Fibroblast of skin of right quadriceps (primary cell): ENCODE results near the gene CMIP.

ENCODE experiments used
- DNase-seq: peaks from one replicate; pipeline ENCODE4 v3.0.0-alpha.2; 2013

CMIP gene

DNA sequence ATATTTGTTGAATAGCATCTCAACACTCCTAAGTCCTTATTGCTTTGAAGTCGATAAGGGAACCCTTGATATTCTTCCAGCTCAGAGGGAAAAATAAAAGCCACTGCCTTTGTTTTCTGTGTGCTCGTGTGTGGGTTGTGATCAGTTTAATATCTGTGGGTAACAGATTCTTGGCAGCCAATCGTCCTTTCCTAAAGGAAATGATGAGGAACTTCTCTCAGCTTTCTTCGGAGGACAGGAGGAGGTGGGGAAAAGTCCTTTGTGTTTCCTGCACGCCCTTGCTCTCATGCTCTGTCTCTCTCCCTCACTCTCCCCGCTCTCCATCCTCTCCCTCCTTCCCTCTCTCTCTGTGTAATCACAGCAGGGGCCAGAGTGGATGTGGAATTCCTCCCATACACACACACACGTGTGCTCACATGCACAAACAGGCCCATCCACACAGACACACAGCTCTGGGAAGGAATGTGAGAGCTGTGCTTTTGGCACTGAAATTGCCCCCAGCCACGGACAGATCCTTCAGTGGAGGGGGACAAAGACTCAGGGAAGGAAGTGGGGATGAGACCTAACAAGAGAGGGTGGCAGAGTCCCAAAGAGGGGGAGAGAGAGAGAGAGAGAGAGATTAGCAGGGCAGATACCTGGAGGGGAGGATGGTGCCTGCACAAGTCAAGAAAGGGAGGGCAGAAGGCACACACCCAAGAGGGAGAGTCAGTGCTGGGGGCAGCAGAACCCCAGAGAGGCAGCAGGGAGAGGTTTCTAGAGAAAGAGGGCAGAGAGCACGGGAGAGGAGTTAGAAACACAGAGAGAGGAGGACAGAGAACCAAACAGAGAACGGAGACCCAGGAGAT is 250.9 kb downstream of the CMIP start:
- DNase-seq: peak; percentile 17

GRCh38 chr16:81696166-81696960 is 251.8 kb downstream of the CMIP start:
- no peak for DNase-seq

- peak; percentile 31 for DNase-seq
Observed at GRCh38 chr16:81696961-81697615, 252.5 kb downstream of the CMIP start.

DNA sequence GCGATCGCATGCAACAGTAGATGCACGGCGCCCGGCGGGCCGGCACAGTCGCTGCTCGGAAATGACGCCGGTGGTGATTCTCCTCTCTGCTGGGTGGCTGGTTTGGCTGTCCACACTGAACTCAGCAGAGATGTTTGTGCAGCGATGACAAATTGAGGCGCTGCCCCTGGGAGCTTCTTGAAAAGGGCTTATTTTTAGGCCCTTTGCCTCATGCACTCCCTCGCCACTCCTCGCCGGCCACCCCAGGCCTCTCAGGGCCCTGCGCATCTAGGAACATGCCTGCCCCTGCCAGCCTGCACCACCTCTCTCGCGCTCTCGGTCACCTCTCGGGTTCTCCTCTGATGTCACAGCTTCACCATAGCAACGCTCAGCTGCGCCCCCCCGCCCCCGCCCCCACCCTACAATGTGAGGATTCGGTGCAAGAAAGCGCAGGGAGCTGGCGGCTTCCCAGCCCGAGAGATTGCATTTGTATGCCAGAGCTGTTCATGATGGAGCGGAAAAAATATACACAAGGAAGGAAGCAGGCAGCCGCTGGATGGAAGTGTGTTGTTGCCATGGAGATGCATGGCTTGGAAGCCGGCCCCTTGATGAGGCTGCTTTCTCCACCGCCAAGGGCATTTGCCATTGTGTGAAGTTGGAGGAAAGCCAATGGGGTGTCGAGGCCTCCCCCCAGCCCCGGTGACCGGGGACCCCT is 253.2 kb downstream of the CMIP start:
- DNase-seq: no peak

DNA sequence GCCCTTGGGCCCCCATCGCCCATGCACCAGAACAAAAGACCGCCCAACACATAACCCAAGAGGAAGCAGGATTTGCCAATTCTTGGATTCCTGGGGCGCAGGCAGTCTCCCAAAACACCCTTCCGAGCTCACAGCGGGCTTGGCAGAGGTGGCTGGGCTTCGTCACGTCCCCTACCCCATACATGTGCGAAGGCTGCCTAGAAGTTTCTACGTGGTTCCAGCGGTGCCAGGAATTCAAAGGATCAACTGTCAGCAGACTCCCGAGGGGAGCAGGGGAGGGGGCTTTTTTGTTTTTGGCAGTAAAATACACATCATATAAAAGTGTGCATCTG is 253.7 kb downstream of the CMIP start:
- no peak for DNase-seq

DNA sequence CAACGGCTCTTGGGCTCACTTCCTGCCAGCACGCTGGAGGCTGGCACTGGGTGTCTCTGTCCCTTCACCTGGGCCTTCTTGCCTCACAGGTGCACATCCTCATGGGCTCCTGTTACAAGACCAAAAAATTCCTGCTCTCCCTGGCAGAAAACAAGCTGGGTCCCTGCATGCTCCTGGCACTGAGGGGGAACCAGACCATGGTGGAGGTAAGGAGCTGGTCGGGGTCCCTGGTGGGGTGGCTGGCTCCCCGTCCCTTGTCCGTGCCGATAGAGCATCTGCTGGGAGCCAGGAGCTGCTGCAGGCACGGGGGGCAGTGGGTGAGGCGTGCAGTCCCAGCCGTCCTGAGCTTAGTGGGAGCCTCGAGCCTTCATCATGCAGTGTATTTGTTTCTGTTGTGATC is 255.0 kb downstream of the CMIP start:
- no peak for DNase-seq

GRCh38 chr16:81700071-81700779 is 255.6 kb downstream of the CMIP start:
- no peak for DNase-seq

GRCh38 chr16:81700780-81701165 is 256.2 kb downstream of the CMIP start:
- DNase-seq: no peak

DNA sequence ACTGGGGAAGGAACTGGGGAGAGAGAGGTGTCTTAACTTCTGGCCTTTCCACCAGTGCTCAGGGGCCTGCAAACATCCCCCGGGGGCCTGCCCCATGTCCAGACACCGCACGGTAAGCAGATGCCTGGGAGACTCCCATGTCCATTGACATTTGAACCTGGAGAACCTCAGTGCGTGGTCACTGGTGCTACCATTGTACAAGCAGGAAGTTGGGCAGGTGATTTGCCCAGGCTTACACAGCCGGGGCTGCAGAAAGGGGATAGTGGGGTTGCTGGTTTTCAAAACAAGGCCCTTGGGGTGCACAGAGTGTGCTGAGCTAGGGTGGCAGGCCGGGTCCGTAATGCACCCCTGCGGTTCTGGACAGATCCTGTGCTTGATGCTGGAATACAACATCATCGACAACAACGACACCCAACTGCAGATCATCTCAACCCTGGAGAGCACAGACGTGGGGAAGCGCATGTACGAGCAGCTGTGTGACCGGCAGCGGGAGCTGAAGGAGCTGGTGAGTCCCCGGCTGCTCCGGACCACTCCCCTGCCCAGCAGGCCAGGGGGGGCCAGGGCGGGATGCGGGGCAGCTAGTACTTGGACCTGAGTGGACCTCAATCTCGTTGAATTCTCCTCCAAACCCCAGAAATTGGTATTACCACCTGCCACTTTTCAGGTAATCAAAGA is 256.8 kb downstream of the CMIP start:
- no peak for DNase-seq

GRCh38 chr16:81702506-81702905 is 257.9 kb downstream of the CMIP start:
- DNase-seq: no peak

DNA sequence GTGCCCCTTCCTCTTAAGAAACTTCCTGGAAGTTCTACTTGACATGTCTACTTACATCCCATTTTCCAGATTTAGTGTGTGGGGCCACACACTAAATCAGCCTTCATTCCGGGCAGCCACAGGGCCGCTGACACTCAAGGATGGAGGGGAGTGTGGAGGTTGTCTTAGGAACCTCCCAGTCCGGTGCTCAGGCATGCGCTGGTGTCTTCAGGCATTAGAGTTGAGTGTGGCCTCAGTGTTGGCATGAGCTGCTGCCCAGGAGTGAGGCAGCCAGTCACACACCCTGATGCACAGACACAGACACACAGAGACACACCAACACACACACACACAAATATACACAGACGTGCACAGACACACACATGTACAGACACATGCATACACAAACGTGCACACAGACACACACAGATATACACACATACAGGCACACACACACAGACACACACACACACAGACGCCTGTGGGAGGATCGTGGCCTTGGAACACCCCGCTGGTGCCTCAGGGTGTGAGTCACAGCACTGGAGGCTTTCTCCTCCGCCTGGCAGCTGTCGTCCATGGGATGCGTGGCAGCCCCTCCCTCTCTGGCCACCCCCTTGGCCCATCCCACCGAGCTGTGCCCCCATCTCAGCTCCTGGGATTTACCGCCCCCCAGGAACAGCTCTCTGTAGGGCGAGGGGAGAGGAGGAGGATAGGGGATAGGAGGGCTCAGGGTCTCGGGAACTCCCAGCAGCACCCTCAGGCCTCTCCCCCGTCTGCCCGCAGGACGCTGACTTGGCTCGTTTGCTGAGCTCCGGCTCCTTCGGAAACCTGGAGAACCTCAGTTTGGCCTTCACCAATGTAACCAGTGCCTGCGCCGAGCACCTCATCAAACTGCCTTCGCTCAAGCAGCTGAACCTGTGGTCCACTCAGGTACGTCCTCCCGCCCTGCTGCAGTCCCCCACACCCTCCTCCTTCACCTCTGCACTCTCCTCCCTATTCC is 258.9 kb downstream of the CMIP start:
- DNase-seq: peak; percentile 88

GRCh38 chr16:81705261-81705660 is 260.7 kb downstream of the CMIP start:
- DNase-seq: no peak

- DNase-seq: no peak
Observed at GRCh38 chr16:81706327-81707295, 262.0 kb downstream of the CMIP start.

- DNase-seq: peak; percentile 57
Observed at GRCh38 chr16:81707411-81708265, 263.0 kb downstream of the CMIP start.

DNA sequence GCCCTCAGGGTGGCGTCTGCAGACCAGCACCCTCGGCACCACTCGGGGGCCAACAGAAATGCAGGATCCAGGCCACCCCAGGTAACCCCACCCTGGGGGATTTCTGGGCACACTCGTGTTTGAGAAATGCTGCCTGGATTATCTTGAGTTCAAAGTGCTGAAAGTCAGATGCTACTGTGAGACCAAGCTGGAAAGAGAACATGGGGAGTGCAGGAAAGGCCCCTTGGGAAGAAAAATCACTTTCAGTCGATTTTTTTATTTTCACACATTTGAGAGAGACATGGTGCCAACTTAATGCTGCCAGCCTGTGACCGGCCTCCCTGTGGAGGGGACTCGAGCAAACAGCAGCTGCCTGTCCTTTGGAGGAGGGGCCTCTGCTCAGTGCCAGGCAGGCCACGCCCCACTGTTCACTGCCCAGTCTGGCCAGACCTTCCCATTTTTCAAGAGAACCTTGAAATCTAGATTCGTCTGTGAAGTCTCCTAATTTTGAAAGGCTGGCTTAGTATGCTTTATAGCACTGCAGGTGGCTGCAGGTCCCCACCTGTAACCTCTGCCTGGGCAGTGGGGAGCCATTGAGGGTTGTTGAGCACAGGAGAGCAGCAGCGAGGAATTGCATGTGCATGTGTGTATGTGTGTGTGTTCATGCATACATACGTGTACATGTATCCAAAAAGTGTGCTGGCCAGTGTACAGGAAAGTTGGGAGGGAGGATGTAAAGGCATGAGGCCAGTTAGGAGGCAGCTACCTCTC is 263.8 kb downstream of the CMIP start:
- no peak for DNase-seq

DNA sequence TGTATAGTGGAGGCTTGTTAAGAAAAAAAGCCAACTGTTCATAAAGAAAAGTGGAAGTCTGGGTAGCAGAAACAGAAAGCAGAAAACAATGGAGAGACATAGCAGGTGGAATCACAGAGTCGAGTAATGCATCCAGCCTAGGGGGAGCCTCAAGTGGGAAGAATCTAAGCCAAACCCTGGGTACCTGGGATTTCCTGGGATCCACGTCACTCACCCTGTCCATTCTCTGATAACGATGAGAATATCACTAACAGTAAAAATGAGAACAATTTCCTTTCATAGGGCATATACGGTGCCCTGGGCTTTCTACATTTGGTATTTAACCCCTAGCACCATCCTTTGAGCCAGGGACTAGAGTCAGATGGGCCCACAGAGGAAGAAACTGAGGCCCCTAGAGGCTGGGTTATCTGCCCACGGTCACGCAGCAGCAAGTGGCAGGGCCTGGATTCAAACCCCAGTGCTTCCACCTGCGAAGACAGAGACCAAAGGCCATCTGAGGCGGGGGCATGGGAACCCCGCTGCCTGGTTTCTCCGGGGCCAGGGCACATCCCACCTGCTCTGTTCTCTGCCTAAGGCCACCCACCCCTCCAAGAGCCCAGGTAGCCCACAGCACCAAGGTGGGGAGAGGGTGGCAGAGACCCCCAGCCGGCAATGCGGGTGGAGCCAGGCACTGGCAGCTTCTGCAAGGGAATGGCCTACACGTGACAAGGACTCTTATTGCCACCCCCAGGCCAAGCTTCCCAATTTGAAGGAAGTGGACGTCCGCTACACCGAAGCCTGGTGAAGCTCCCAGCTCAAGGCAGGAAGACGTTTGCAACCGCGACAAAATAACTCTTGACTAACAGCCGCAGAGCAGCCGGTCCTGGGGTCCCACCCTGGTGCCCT is 264.6 kb downstream of the CMIP start:
- no peak for DNase-seq

GRCh38 chr16:81710044-81710443 is 265.4 kb downstream of the CMIP start:
- DNase-seq: no peak
